PFSK-1 (cell line): ENCODE measurements around the gene KCNIP1.

ENCODE experiments used
- FOXP2 ChIP-seq: optimal IDR thresholded peaks from 2 replicates; pipeline ENCODE3; 2011; ENCODE audit warnings: borderline replicate concordance, control low read depth, inconsistent platforms; ENCODE audit not compliant: insufficient read depth; ENCODE audit errors: extremely low read length, extremely low read depth
- POLR2AphosphoS5 ChIP-seq: IDR thresholded peaks from 2 replicates; pipeline ENCODE4 v1.6.1; 2012; ENCODE audit warnings: low read depth, mild to moderate bottlenecking, control low read depth, low read length, moderate library complexity
- REST ChIP-seq, 2 experiments: IDR thresholded peaks; 2 replicates each; pipeline versions ENCODE4 v1.6.1 to v1.8.0; 2011 to 2012; ENCODE audit warnings: low read depth in 2 of 2, low read length in 2 of 2, control low read depth in 1 of 2, inconsistent platforms in 1 of 2, mild to moderate bottlenecking in 1 of 2, moderate library complexity in 1 of 2; ENCODE audit not compliant: insufficient read depth in 1 of 2
- SIN3A ChIP-seq: IDR thresholded peaks from 2 replicates; pipeline ENCODE4 v1.6.1; 2012; ENCODE audit warnings: mild to moderate bottlenecking, low read length, moderate library complexity, borderline replicate concordance; ENCODE audit not compliant: insufficient read depth
- TAF1 ChIP-seq: IDR thresholded peaks from 2 replicates; pipeline ENCODE4 v1.6.1; 2012; ENCODE audit warnings: low read length, control low read depth, borderline replicate concordance; ENCODE audit not compliant: insufficient read depth

The KCNIP1 gene

GRCh38 chr5:170513856-170514525 lies 10.2 kb downstream of the KCNIP1 start:
- TF ChIP-seq POLR2AphosphoS5: no peak
- TF ChIP-seq REST (IDR thresholded peaks at IDR 0.05; ENCODE audit: insufficient read depth in 1 of 2, low read depth in 2 of 2, low read length in 2 of 2): no peak
- no peak for TF ChIP-seq TAF1
- TF ChIP-seq SIN3A: no peak
- TF ChIP-seq FOXP2: no peak

DNA sequence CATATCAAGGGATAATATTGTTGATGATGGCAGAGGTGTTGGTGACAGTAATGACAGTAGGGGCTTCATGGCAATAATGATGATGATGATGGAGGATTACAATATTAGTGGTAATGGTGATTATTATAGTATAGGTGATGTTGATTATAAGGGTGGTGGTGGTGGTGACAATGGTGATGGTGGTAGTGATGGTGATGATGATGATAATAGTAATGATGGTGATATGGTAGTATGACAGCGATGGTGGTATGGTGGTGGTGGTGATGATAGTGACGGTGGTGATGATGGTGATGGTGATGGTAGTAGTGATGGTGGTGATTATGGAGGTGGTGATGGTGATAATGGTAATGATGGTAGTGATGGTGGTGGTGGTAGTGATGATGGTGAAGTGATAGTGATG lies 13.6 kb downstream of the KCNIP1 start:
- TF ChIP-seq SIN3A (no peak), REST (IDR thresholded peaks at IDR 0.05; ENCODE audit: insufficient read depth in 1 of 2, low read depth in 2 of 2, low read length in 2 of 2) (no peak), FOXP2 (no peak), POLR2AphosphoS5 (no peak), TAF1 (no peak)

DNA sequence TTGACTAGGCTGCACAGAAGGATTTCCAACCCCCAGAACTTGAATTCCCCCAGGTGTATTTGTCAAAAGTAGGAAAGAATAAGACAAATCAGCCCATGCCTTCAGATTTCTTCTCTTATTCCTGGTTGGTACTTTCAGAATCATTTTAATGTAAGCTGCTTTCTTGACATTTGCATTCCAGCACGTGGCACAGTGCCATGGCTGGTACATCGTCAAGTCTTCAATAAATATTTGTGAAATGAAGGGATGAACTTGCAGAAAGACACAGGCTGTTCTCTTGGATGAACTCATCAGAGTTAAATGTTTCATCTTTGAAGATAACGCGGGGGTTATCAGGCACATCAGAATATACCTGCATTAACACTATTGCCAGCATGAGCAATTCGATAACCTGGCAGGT lies 14.5 kb downstream of the KCNIP1 start:
- TF ChIP-seq FOXP2: no peak

DNA sequence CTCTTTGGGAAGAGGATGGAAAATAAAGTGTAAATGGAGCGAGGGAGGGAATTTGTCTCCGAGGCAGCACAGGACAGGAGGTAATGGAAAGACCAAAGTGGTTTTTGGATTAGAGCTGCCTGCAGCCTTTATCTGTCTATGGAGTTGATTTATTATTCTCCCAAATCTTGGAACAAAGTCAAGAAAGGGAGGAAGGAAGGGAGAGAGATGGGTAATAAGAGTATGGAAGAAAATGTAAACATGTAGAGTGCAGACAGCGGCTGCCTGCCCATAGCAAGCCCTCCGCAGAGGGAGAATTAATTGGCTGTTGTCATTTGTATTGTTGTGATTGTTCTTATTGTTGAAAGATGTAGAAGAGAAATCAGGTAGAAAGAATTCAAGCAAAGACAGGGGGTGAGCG lies 15.7 kb downstream of the KCNIP1 start:
- no peak for TF ChIP-seq REST (IDR thresholded peaks at IDR 0.05; ENCODE audit: insufficient read depth in 1 of 2, low read depth in 2 of 2, low read length in 2 of 2)
- no peak for TF ChIP-seq POLR2AphosphoS5
- TF ChIP-seq TAF1: no peak
- no peak for TF ChIP-seq FOXP2
- no peak for TF ChIP-seq SIN3A

GRCh38 chr5:170520372-170520771 lies 16.6 kb downstream of the KCNIP1 start:
- TF ChIP-seq POLR2AphosphoS5 (no peak), FOXP2 (no peak), SIN3A (no peak), TAF1 (no peak), REST (IDR thresholded peaks at IDR 0.05; ENCODE audit: insufficient read depth in 1 of 2, low read depth in 2 of 2, low read length in 2 of 2) (no peak)
